LHCN-M2 (cell line): Measurements from ENCODE around the gene OR2A7. TPM values are rescaled to one million over a fixed set of nuclear protein-coding genes. Genes with fewer than 3 reads are reported as not detected.
"Not testable (repeated sequence)": the region's sequence is repeated elsewhere in the genome, so short reads cannot be mapped to it uniquely, and the experiment has no call there.

Experiments used
- DNase-seq: peaks from one replicate; pipeline ENCODE4 v3.0.0-alpha.2; 2012; ENCODE audit warnings: low read depth
- polyA plus RNA-seq: library from polyadenylated mRNA; unstranded; fragments of >200 nt; gene quantifications from one replicate; pipeline ENCODE4 v1.2.1, GENCODE V29; 2012; ENCODE audit warnings: missing spikeins
- total RNA-seq: library from RNA; depleted of rRNA; stranded (reverse); fragments of >200 nt; gene quantifications from 2 replicates; pipeline ENCODE4 v1.2.3, GENCODE V29; 2014; rRNA removed

OR2A7 gene
- total RNA-seq: not detected in 2 replicates
- 0.07 TPM for polyA plus RNA-seq

GRCh38 chr7:144264692-144265091, at the start of gene OR2A7:
Gene OR2A7 (minus strand): TSS chr7:144264792. CDS start chr7:144259628, 5,164 bp downstream.
- DNase-seq: not testable (repeated sequence)

- DNase-seq: not testable (repeated sequence)
Measured at GRCh38 chr7:144311872-144312469, 47.4 kb upstream of the OR2A7 start, which contains the start of gene OR2A1. Gene OR2A1 (plus strand): TSS chr7:144312419. CDS start chr7:144318125, 5,706 bp downstream.

- not testable (repeated sequence) for DNase-seq
Measured at GRCh38 chr7:144311218-144311617, 46.6 kb upstream of the OR2A7 start.

- DNase-seq: not testable (repeated sequence)
Measured at GRCh38 chr7:144309702-144310101, 45.1 kb upstream of the OR2A7 start.

GRCh38 chr7:144305156-144305555, 40.6 kb upstream of the OR2A7 start:
- not testable (repeated sequence) for DNase-seq

GRCh38 chr7:144303607-144304006, 39.0 kb upstream of the OR2A7 start:
- not testable (repeated sequence) for DNase-seq

GRCh38 chr7:144302578-144303303, 38.1 kb upstream of the OR2A7 start:
- DNase-seq: not testable (repeated sequence)

GRCh38 chr7:144293794-144294499, 29.4 kb upstream of the OR2A7 start:
- DNase-seq: not testable (repeated sequence)

GRCh38 chr7:144292384-144293161, 28.0 kb upstream of the OR2A7 start:
- DNase-seq: not testable (repeated sequence)

- DNase-seq: not testable (repeated sequence)
Measured at GRCh38 chr7:144291607-144292006, 27.0 kb upstream of the OR2A7 start.

- DNase-seq: not testable (repeated sequence)
Measured at GRCh38 chr7:144287171-144287784, 22.7 kb upstream of the OR2A7 start.

GRCh38 chr7:144283716-144284115, 19.1 kb upstream of the OR2A7 start:
- not testable (repeated sequence) for DNase-seq

GRCh38 chr7:144282490-144282889, 17.9 kb upstream of the OR2A7 start:
- DNase-seq: not testable (repeated sequence)

GRCh38 chr7:144281981-144282380, 17.4 kb upstream of the OR2A7 start:
- DNase-seq: not testable (repeated sequence)

GRCh38 chr7:144280010-144280409, 15.4 kb upstream of the OR2A7 start:
- not testable (repeated sequence) for DNase-seq

GRCh38 chr7:144275281-144275680, 10.7 kb upstream of the OR2A7 start:
- DNase-seq: not testable (repeated sequence)

GRCh38 chr7:144269188-144269587, 4.6 kb upstream of the OR2A7 start, which contains the start of gene CTAGE8:
Gene CTAGE8 (minus strand): TSS chr7:144269288. CDS start chr7:144269250, 38 bp downstream.
- not testable (repeated sequence) for DNase-seq

- not testable (repeated sequence) for DNase-seq
Measured at GRCh38 chr7:144262128-144262527, 2.5 kb downstream of the OR2A7 start.

- DNase-seq: not testable (repeated sequence)
Measured at GRCh38 chr7:144259067-144259466, 5.5 kb downstream of the OR2A7 start.

- peak; percentile 1 for DNase-seq
Measured at GRCh38 chr7:144256112-144256511, 8.5 kb downstream of the OR2A7 start.

GRCh38 chr7:144255471-144255897, 9.1 kb downstream of the OR2A7 start:
- DNase-seq: no peak
